ENCODE data around the gene HMGCS2.

GRCh38 chr1:119744598-119744942, 24.1 kb downstream of the HMGCS2 start:
- no peak for TF ChIP-seq CTCF (conservative IDR thresholded peaks at IDR 0.05 in 1 of 2, IDR thresholded peaks at IDR 0.05 in 1 of 2; ENCODE audit: extremely low read depth in 1 of 2, insufficient read depth in 1 of 2, low read depth in 1 of 2, low read length in 2 of 2)
- TF ChIP-seq EZH2 (IDR thresholded peaks at IDR 0.05; ENCODE audit: borderline replicate concordance, low read length), result no peak

All from mammary epithelial cell (primary cell).